Vagina (tissue), 2 donors: ENCODE results near the gene MYO1F. TPM values are rescaled to one million over a fixed set of nuclear protein-coding genes. Genes with fewer than 3 reads are reported as not detected.

Source experiments
- DNase-seq, 2 donors: peaks; one replicate each; pipeline ENCODE4 v3.0.0-alpha.2; 2017; ENCODE audit errors: extremely low spot score in 2 of 2
- H3K27ac ChIP-seq: fragments of 200-600 bp; sonication (generic); one replicate; pipeline ENCODE4 v1.5.1; 2019
- H3K27me3 ChIP-seq: fragments of 200-600 bp; sonication (generic); one replicate; pipeline ENCODE4 v1.5.1; 2019
- H3K36me3 ChIP-seq, 2 donors: fragments of 200-600 bp; sonication (generic); one replicate each; pipeline ENCODE4 v1.5.1; 2017 to 2019
- H3K4me1 ChIP-seq: fragments of 200-600 bp; sonication (generic); one replicate; pipeline ENCODE4 v1.5.1; 2019
- H3K4me3 ChIP-seq, 2 donors: fragments of 200-600 bp; sonication (generic); 1 replicate in 1 of 2; 2 replicates in 1 of 2; pipeline ENCODE4 v1.5.1; 2016 to 2019
- H3K9me3 ChIP-seq: fragments of 200-600 bp; sonication (generic); one replicate; pipeline ENCODE4 v1.5.1; 2019
- POLR2A ChIP-seq, 2 donors: fragments of 450-650 bp; IDR thresholded peaks; one replicate each; pipeline ENCODE4 v1.6.1; 2017; ENCODE audit warnings: antibody characterized with exemption in 2 of 2, mild to moderate bottlenecking in 2 of 2, moderate library complexity in 2 of 2
- POLR2AphosphoS5 ChIP-seq, 2 donors: sonication (generic); formaldehyde crosslinking; IDR thresholded peaks; one replicate each; pipeline ENCODE4 v1.9.0; 2017; ENCODE audit warnings: antibody characterized with exemption in 2 of 2, mild to moderate bottlenecking in 2 of 2, low read depth in 1 of 2; ENCODE audit not compliant: insufficient read depth in 1 of 2
- intact Hi-C: fragments of 100-400 bp; cut with DNase I; formaldehyde crosslinking; loops from one replicate; pipeline ENCODE4 v1.15.1; 2023
- total RNA-seq: library from RNA; depleted of rRNA; stranded (reverse); fragments of >200 nt; gene quantifications from one replicate; pipeline ENCODE4 v1.2.3, GENCODE V29; 2016
- TF ChIP-seq, protein P1 (sequence below), 3 experiments: fragments of 450-650 bp in 2 of 3; fragments of 200-600 bp in 1 of 3; sonication (generic) in 1 of 3; IDR thresholded peaks; one replicate each; pipeline ENCODE4 v1.5.1; 2017 to 2019; ENCODE audit warnings: antibody characterized with exemption in 3 of 3, mild to moderate bottlenecking in 2 of 3, moderate library complexity in 2 of 3

The MYO1F gene
- total RNA-seq, 1 donor from 2014 or later: 20.4 TPM

DNA sequence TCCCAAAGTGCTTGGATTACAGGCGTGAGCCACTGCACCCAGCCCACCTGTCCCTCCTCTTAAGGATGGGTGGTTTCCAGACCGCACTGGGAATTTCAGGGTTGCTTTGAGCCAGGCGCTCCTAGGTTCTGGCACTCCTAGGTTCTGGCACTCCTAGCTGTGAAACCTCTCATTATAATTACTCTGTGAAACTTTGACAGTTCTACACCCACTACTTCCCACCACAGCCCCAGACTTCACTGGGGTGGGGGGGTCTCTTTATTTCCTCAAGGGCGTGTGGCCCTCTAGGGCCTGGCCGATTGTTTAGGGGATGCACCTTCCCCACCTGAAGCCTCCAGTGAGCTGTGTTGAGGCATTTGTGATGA is 35.5 kb upstream of the MYO1F start:
- Histone ChIP-seq H3K9me3 (no peaks in the 10 kb centered on the region), H3K4me1 (peaks cover 29% of the 10 kb centered on the region), H3K36me3 (no peaks in the 10 kb centered on the region), H3K27ac (peak overlapping the region; percentile 84), H3K27me3 (no peaks in the 10 kb centered on the region), H3K4me3 (no peak overlapping the region)
- no peak for DNase-seq
- intact Hi-C loops: no loop called here
- TF ChIP-seq POLR2A (IDR thresholded peaks at IDR 0.05) (no peak), POLR2AphosphoS5 (IDR thresholded peaks at IDR 0.05; ENCODE audit: insufficient read depth in 1 of 2, low read depth in 1 of 2) (no peak)
- TF ChIP-seq, protein P1, sequence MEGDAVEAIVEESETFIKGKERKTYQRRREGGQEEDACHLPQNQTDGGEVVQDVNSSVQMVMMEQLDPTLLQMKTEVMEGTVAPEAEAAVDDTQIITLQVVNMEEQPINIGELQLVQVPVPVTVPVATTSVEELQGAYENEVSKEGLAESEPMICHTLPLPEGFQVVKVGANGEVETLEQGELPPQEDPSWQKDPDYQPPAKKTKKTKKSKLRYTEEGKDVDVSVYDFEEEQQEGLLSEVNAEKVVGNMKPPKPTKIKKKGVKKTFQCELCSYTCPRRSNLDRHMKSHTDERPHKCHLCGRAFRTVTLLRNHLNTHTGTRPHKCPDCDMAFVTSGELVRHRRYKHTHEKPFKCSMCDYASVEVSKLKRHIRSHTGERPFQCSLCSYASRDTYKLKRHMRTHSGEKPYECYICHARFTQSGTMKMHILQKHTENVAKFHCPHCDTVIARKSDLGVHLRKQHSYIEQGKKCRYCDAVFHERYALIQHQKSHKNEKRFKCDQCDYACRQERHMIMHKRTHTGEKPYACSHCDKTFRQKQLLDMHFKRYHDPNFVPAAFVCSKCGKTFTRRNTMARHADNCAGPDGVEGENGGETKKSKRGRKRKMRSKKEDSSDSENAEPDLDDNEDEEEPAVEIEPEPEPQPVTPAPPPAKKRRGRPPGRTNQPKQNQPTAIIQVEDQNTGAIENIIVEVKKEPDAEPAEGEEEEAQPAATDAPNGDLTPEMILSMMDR (IDR thresholded peaks at IDR 0.05): no peak

DNA sequence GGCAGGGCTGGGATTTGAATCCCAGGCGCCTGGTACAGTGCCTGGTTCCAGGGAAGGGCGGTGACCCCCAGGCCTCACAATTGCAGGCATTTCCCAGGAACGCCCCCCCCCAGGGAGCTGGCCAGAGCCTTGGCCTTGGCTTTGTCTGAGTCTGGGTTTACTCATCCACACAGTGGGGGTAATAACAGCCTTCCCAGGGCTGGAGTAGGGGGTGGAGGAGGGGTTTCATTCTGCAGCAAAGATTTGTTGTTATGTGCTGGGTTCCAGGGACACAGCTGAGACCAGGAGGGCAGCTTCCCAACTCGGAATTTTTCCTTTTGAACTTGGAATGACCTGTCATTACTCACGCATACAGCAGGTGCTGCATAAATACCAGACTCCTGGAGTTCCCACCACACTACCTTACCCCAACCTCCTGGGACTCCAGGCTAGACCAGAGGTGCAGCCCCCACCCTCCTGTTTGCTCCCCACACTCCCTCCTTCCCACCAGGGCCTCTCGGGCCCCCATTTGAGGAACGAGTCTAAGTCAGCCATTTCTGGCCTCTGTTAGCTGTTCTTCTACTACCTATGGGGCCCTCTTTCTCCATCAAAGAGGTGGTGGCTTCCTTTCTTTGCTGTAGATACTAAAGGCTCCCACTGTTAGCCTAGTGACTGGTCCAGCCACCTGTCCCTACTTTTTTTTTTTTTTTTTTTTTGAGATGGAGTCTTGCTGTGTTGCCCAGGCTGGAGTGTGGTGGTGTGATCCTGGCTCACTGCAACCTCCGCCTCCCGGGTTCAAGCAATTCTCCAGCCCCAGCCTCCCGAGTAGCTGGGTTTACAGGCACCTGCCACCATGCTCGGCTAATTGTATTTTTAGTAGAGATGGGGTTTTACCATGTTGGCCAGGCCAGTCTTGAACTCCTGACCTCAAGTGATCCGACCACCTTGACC is 34.9 kb upstream of the MYO1F start:
- no peak for DNase-seq
- H3K4me3 ChIP-seq: no peak overlapping the region
- no peaks in the 10 kb centered on the region for H3K36me3 ChIP-seq
- TF ChIP-seq POLR2A (IDR thresholded peaks at IDR 0.05) (no peak), POLR2AphosphoS5 (IDR thresholded peaks at IDR 0.05; ENCODE audit: insufficient read depth in 1 of 2, low read depth in 1 of 2) (peak in 1 of 2 donors; percentile 66)
- TF ChIP-seq, protein P1 (IDR thresholded peaks at IDR 0.05): no peak
- intact Hi-C loops: no loop called here
- no peaks in the 10 kb centered on the region for H3K27me3 ChIP-seq
- H3K9me3 ChIP-seq: no peaks in the 10 kb centered on the region
- H3K27ac ChIP-seq: peak overlapping the region; percentile 84
- H3K4me1 ChIP-seq: peaks cover 35% of the 10 kb centered on the region

- intact Hi-C loops: no loop called here
- no peaks in the 10 kb centered on the region for H3K36me3 ChIP-seq
Observed at GRCh38 chr19:8611391-8611876, 34.2 kb upstream of the MYO1F start.

GRCh38 chr19:8610936-8611300 is 33.7 kb upstream of the MYO1F start:
- H3K9me3 ChIP-seq: no peaks in the 10 kb centered on the region
- DNase-seq: no peak
- intact Hi-C loops: no loop called here
- H3K4me3 ChIP-seq: peak overlapping the region; percentile 63 to 65
- TF ChIP-seq POLR2AphosphoS5 (IDR thresholded peaks at IDR 0.05; ENCODE audit: insufficient read depth in 1 of 2, low read depth in 1 of 2) (no peak), POLR2A (IDR thresholded peaks at IDR 0.05) (no peak)
- peak overlapping the region; percentile 84 for H3K27ac ChIP-seq
- peaks cover 42% of the 10 kb centered on the region for H3K4me1 ChIP-seq
- no peaks in the 10 kb centered on the region for H3K27me3 ChIP-seq
- no peaks in the 10 kb centered on the region for H3K36me3 ChIP-seq

More at GRCh38 chr19:8611391-8611876, 34.2 kb upstream of the MYO1F start:
- peak overlapping the region; percentile 84 for H3K27ac ChIP-seq
- H3K4me3 ChIP-seq: no peak overlapping the region
- no peak for DNase-seq
- H3K27me3 ChIP-seq: no peaks in the 10 kb centered on the region
- no peaks in the 10 kb centered on the region for H3K9me3 ChIP-seq
- TF ChIP-seq, protein P1 (IDR thresholded peaks at IDR 0.05): no peak
- TF ChIP-seq POLR2A (IDR thresholded peaks at IDR 0.05) (no peak), POLR2AphosphoS5 (IDR thresholded peaks at IDR 0.05; ENCODE audit: insufficient read depth in 1 of 2, low read depth in 1 of 2) (no peak)
- H3K4me1 ChIP-seq: peaks cover 42% of the 10 kb centered on the region

GRCh38 chr19:8610041-8610935 is 33.0 kb upstream of the MYO1F start, which contains the start of gene ADAMTS10:
Gene ADAMTS10 (minus strand): TSS chr19:8610715. CDS start chr19:8605710, 5,005 bp downstream.
- Histone ChIP-seq H3K4me1 (peaks cover 42% of the 10 kb centered on the region), H3K27ac (peak within 1 kb of the TSS; percentile 84), H3K4me3 (peak within 1 kb of the TSS; percentile 63 to 65), H3K9me3 (no peaks in the 10 kb centered on the region), H3K27me3 (no peaks in the 10 kb centered on the region), H3K36me3 (no peaks in the 10 kb centered on the region)
- no peak for DNase-seq
- TF ChIP-seq, protein P1 (IDR thresholded peaks at IDR 0.05): no peak
- TF ChIP-seq POLR2AphosphoS5 (IDR thresholded peaks at IDR 0.05; ENCODE audit: insufficient read depth in 1 of 2, low read depth in 1 of 2): no peak
- TF ChIP-seq POLR2A (IDR thresholded peaks at IDR 0.05): no peak
- intact Hi-C loops: no loop called here
